Tibial nerve (tissue), 4 donors: ENCODE data around the gene SIGMAR1. TPM values are rescaled to one million over a fixed set of nuclear protein-coding genes. Genes with fewer than 3 reads are reported as not detected.

Source experiments
- DNase-seq, 2 donors: peaks; one replicate each; pipeline ENCODE4 v3.0.0-alpha.2; 2019; ENCODE audit warnings: low spot score in 2 of 2
- H3K27ac ChIP-seq, 4 donors: fragments of 200-600 bp; sonication (generic) in 3 of 4; one replicate each; pipeline ENCODE4 v1.5.1; 2017 to 2019; ENCODE audit warnings: mild to moderate bottlenecking in 1 of 4
- H3K27me3 ChIP-seq, 2 donors: fragments of 200-600 bp; sonication (generic) in 1 of 2; one replicate each; pipeline versions ENCODE4 v1.5.1 to v1.6.0; 2017 to 2019
- H3K36me3 ChIP-seq, 3 donors: fragments of 200-600 bp; sonication (generic); one replicate each; pipeline ENCODE4 v1.5.1; 2018 to 2019
- H3K4me1 ChIP-seq, 4 donors: fragments of 200-600 bp; sonication (generic) in 3 of 4; one replicate each; pipeline ENCODE4 v1.5.1; 2017 to 2019
- H3K4me3 ChIP-seq, 4 donors: fragments of 200-600 bp; sonication (generic) in 3 of 4; one replicate each; pipeline ENCODE4 v1.5.1; 2017 to 2019; ENCODE audit warnings: mild to moderate bottlenecking in 1 of 4, moderate library complexity in 1 of 4
- H3K9me3 ChIP-seq, 4 donors: fragments of 200-600 bp; sonication (generic) in 3 of 4; one replicate each; pipeline ENCODE4 v1.5.1; 2017 to 2019
- EP300 ChIP-seq, 2 donors: sonication (generic); formaldehyde crosslinking; IDR thresholded peaks; one replicate each; pipeline ENCODE4 v1.6.1; 2017; ENCODE audit warnings: antibody characterized with exemption in 2 of 2, mild to moderate bottlenecking in 1 of 2
- POLR2A ChIP-seq, 2 donors: fragments of 450-650 bp; IDR thresholded peaks; one replicate each; pipeline ENCODE4 v1.6.1; 2017; ENCODE audit warnings: antibody characterized with exemption in 2 of 2, mild to moderate bottlenecking in 2 of 2, moderate library complexity in 2 of 2
- WGBS, 2 donors: methylation state at CpG; one replicate each; pipeline ENCODE4 v1.1.5; 2018; 5-methylcytosine and 5-hydroxymethylcytosine counted together
- total RNA-seq, 4 donors: library from RNA; depleted of rRNA; stranded (reverse); fragments of >200 nt; gene quantifications; one replicate each; pipeline ENCODE4 v1.1.0, GENCODE V29; 2016
- TF ChIP-seq, protein P1 (sequence below), 5 experiments: fragments of 200-600 bp in 3 of 5; fragments of 450-650 bp in 2 of 5; sonication (generic) in 3 of 5; IDR thresholded peaks; one replicate each; pipeline ENCODE4 v1.5.1; 2016 to 2019; ENCODE audit warnings: antibody characterized with exemption in 5 of 5, mild to moderate bottlenecking in 3 of 5, moderate library complexity in 2 of 5

SIGMAR1 gene
- total RNA-seq, 4 donors from 2014 or later, result 92.6 to 128 (median 107) TPM

DNA sequence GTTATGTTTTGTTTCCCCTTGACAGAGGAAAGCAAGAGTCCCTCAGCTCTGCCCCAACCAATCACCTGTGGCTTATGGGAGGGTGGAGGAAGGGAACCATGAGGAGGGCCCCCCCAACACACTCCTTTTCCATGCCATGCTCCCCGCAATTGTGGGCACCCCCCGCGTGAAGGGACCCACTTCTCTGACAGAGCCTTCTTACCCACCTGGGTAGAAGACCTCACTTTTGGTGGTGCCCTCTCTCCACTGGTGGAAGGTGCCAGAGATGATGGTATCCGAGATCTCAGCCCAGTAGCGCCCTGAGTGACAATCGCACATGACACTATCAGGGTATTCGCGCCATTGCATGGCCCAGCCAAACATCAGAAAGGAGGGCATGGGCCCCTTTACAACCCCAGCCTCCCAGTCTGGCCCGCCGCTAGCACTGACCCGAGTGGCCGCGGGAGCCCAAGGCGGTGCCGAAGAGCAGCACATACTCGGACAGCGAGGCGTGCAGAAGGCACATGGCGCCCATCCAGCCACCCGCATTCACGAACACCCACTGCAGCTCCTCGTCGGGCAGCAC lies 714 bp downstream of the SIGMAR1 start:
- H3K27me3 ChIP-seq, result no peaks in the 10 kb centered on the region
- DNase-seq, result no peak
- H3K36me3 ChIP-seq, result peaks cover 0 to 14% (median 0%) of the 10 kb centered on the region in 3 donors
- H3K27ac ChIP-seq, result peak overlapping the region; percentile 63 to 92 (median 86)
- TF ChIP-seq POLR2A (IDR thresholded peaks at IDR 0.05), result no peak
- H3K4me3 ChIP-seq, result peak overlapping the region; percentile 64 to 94 (median 85)
- H3K9me3 ChIP-seq, result no peaks in the 10 kb centered on the region
- H3K4me1 ChIP-seq, result peaks cover 0 to 47% (median 12%) of the 10 kb centered on the region in 4 donors
- WGBS, 2 donors, result 3 to 5% methylated on average over 8 to 18 of the region's 23 CpGs

DNA sequence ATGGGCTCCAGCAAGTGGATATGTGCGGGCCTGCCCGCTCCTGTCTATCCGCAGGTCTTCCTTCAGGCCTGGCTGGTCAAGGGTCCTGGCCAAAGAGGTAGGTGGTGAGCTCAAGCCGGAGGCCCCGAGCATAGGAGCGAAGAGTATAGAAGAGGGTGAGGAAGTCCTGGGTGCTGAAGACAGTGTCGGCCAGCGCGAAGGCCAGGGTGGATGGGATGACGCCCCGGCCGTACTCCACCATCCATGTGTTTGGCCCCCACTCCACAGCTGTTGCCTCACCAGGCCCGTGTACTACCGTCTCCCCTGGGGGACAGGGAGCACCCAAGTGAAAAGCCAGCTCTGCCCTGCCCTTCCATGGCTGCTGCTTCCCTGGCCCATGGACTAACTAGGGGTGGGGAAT lies 2.0 kb downstream of the SIGMAR1 start:
- 85 to 89% methylated on average over 14 of the region's 14 CpGs for WGBS, 2 donors
- no peaks in the 10 kb centered on the region for H3K9me3 ChIP-seq
- no peak overlapping the region for H3K4me3 ChIP-seq
- peaks cover 0 to 51% (median 12%) of the 10 kb centered on the region in 4 donors for H3K4me1 ChIP-seq
- no peak for DNase-seq
- H3K27me3 ChIP-seq, result no peaks in the 10 kb centered on the region
- peaks cover 0 to 14% (median 0%) of the 10 kb centered on the region in 3 donors for H3K36me3 ChIP-seq
- TF ChIP-seq POLR2A (IDR thresholded peaks at IDR 0.05), result no peak
- TF ChIP-seq, protein P1, sequence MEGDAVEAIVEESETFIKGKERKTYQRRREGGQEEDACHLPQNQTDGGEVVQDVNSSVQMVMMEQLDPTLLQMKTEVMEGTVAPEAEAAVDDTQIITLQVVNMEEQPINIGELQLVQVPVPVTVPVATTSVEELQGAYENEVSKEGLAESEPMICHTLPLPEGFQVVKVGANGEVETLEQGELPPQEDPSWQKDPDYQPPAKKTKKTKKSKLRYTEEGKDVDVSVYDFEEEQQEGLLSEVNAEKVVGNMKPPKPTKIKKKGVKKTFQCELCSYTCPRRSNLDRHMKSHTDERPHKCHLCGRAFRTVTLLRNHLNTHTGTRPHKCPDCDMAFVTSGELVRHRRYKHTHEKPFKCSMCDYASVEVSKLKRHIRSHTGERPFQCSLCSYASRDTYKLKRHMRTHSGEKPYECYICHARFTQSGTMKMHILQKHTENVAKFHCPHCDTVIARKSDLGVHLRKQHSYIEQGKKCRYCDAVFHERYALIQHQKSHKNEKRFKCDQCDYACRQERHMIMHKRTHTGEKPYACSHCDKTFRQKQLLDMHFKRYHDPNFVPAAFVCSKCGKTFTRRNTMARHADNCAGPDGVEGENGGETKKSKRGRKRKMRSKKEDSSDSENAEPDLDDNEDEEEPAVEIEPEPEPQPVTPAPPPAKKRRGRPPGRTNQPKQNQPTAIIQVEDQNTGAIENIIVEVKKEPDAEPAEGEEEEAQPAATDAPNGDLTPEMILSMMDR (IDR thresholded peaks at IDR 0.05), result no peak
- no peak for TF ChIP-seq EP300 (IDR thresholded peaks at IDR 0.05)
- H3K27ac ChIP-seq, result peak overlapping the region in 1 of 4 donors; percentile 20

DNA sequence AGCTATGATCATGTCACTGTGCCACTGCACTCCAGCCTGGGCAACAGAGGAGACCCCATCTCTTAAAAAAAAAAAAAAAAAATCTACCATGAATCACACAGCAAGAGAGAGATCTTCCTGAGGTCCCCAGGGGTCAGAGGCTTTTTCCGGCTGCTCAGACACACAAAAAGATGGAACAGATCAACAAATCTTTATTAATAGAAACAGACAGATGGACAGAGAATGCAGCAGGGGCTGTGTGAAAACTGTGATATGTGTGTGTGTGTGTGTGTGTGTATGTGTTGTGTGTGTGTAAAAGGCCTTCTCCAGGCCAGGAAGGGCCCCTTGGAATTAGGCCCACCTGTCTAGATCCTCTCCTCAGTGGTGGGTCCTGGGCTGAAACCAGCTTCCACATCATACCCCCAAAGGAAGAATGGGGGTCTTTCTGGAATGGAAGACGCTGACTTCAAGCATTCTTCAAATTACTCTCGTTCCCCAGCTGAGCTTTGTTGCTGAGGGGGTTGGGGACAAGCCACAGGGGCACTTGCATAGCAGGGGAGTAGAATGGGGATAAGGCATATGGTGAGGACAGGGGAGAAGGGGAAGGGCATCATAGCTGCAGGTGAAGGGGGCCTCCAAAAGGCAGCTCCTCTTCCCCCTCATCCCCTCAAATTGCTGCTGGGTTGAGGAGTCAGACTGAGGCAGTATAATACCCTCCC lies 2.9 kb downstream of the SIGMAR1 start:
- no peak overlapping the region for H3K4me3 ChIP-seq
- no peak for DNase-seq
- peaks cover 0 to 14% (median 0%) of the 10 kb centered on the region in 3 donors for H3K36me3 ChIP-seq
- no peaks in the 10 kb centered on the region for H3K9me3 ChIP-seq
- peaks cover 0 to 8% of the 10 kb centered on the region in 2 donors for H3K27me3 ChIP-seq
- 55 to 60% methylated on average over 3 of the region's 3 CpGs for WGBS, 2 donors
- H3K4me1 ChIP-seq, result peaks cover 0 to 58% (median 12%) of the 10 kb centered on the region in 4 donors
- TF ChIP-seq POLR2A (IDR thresholded peaks at IDR 0.05) (no peak), EP300 (IDR thresholded peaks at IDR 0.05) (no peak)
- TF ChIP-seq, protein P1 (IDR thresholded peaks at IDR 0.05), result no peak
- peak overlapping the region in 1 of 4 donors; percentile 7 for H3K27ac ChIP-seq

DNA sequence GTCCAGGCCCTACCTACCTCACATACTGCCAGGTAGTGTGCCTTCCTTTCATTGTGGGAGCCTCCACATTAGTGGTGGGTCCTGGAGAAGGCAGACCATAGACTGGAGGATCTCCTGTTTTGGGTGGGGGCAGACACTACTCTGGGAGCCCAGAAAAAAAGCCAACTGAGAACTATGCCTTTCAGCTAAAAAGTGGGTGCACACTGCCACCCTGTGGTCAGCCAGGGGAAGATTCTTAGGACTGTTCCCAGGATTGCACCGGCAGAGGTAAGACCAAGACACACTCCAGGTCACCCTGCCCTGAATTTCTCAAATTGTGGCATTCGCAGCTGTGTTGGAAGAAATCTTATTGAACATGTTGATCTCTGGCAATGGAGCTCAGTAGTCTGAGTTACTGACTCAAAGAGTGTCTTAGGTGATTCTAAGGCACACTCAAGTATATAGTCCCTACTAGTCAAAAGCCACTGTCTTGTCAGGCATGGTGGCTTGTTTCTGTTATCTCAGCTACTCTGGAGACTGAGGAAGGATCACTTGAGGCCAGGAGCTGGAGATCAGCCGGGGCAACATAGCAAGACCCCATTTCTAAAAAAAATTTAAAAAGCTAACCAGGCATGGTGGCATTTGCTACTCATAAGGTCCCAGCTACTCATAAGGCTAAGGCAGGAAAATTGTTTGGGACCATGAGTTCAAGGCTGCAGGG lies 3.6 kb downstream of the SIGMAR1 start:
- Histone ChIP-seq H3K36me3 (peaks cover 0 to 14% (median 0%) of the 10 kb centered on the region in 3 donors), H3K4me1 (peaks cover 0 to 64% (median 15%) of the 10 kb centered on the region in 4 donors), H3K27me3 (peaks cover 0 to 15% of the 10 kb centered on the region in 2 donors), H3K27ac (no peak overlapping the region), H3K4me3 (no peak overlapping the region), H3K9me3 (no peaks in the 10 kb centered on the region)
- DNase-seq, result peak in 1 of 2 donors; percentile 54
- TF ChIP-seq EP300 (IDR thresholded peaks at IDR 0.05), result peak in 1 of 2 donors; percentile 27
- TF ChIP-seq, protein P1 (IDR thresholded peaks at IDR 0.05), result peak; percentile 77 to 83 (median 82)
- no peak for TF ChIP-seq POLR2A (IDR thresholded peaks at IDR 0.05)
- 24 to 34% methylated on average over 3 of the region's 3 CpGs for WGBS, 2 donors

DNA sequence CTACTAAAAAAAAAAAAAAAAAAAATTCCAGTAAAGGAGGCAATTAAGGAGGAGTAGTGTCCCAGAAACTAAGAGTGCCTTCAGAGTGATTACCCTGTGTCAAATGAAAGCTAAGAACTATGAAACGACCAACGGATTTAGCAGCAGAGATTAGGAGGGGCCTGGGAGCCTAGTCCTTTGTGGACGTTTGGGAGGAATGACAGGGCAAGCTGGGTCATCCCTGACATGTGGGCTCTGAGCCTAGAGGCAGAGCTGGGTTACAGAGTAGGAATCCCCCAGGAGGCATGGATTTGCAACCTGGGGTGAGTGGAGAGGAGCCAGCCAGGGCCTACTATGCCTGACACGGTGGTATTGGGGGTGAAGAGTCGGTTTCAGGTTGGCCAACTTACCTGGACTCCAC lies 4.4 kb downstream of the SIGMAR1 start:
- H3K36me3 ChIP-seq, result peaks cover 0 to 14% (median 0%) of the 10 kb centered on the region in 3 donors
- peaks cover 0 to 22% of the 10 kb centered on the region in 2 donors for H3K27me3 ChIP-seq
- TF ChIP-seq EP300 (IDR thresholded peaks at IDR 0.05), result no peak
- TF ChIP-seq POLR2A (IDR thresholded peaks at IDR 0.05), result no peak
- TF ChIP-seq, protein P1 (IDR thresholded peaks at IDR 0.05), result no peak
- WGBS, 2 donors, result 40 to 46% methylated on average over 5 of the region's 5 CpGs
- H3K9me3 ChIP-seq, result no peaks in the 10 kb centered on the region
- H3K4me1 ChIP-seq, result peaks cover 0 to 64% (median 19%) of the 10 kb centered on the region in 4 donors
- no peak for DNase-seq
- H3K27ac ChIP-seq, result no peak overlapping the region
- no peak overlapping the region for H3K4me3 ChIP-seq
